Mesodermal cell (in vitro differentiated cells): ENCODE results near the gene LMF2. TPM values are rescaled to one million over a fixed set of nuclear protein-coding genes. Genes with fewer than 3 reads are reported as not detected.

Experiments
- H3K27ac ChIP-seq: 2 replicates; pipeline ENCODE4 v1.7.0; 2013; ENCODE audit warnings: mild to moderate bottlenecking, low read depth, low read length, moderate library complexity; ENCODE audit not compliant: severe bottlenecking
- H3K36me3 ChIP-seq: 2 replicates; pipeline ENCODE4 v1.7.1; 2013; ENCODE audit warnings: mild to moderate bottlenecking, low read length, moderate library complexity; ENCODE audit not compliant: control insufficient read depth, insufficient read depth
- H3K4me1 ChIP-seq: one replicate; pipeline ENCODE4 v1.7.1; 2013; ENCODE audit warnings: mild to moderate bottlenecking, low read length; ENCODE audit not compliant: insufficient read depth, control insufficient read depth, poor library complexity, severe bottlenecking
- H3K4me3 ChIP-seq: 2 replicates; pipeline ENCODE4 v1.7.0; 2013; ENCODE audit warnings: low read length, control low read depth, mild to moderate bottlenecking; ENCODE audit not compliant: insufficient read depth, poor library complexity, severe bottlenecking; ENCODE audit errors: extremely low read depth
- H3K9me3 ChIP-seq: 2 replicates; pipeline ENCODE4 v1.7.1; 2013; ENCODE audit warnings: mild to moderate bottlenecking, low read length, moderate library complexity; ENCODE audit not compliant: control insufficient read depth
- WGBS, 2 experiments: methylation state at CpG; one replicate each; pipeline ENCODE4 v1.1.5; 2013; ENCODE audit warnings: missing lambda C conversion rate in 2 of 2; ENCODE audit not compliant: insufficient coverage in 2 of 2; 5-methylcytosine and 5-hydroxymethylcytosine counted together
- polyA plus RNA-seq, 2 experiments: library from polyadenylated mRNA; stranded (reverse); fragments of 50-300 nt; gene quantifications; one replicate each; pipeline ENCODE4 v1.2.3, GENCODE V29; 2013

Gene LMF2, protein sequence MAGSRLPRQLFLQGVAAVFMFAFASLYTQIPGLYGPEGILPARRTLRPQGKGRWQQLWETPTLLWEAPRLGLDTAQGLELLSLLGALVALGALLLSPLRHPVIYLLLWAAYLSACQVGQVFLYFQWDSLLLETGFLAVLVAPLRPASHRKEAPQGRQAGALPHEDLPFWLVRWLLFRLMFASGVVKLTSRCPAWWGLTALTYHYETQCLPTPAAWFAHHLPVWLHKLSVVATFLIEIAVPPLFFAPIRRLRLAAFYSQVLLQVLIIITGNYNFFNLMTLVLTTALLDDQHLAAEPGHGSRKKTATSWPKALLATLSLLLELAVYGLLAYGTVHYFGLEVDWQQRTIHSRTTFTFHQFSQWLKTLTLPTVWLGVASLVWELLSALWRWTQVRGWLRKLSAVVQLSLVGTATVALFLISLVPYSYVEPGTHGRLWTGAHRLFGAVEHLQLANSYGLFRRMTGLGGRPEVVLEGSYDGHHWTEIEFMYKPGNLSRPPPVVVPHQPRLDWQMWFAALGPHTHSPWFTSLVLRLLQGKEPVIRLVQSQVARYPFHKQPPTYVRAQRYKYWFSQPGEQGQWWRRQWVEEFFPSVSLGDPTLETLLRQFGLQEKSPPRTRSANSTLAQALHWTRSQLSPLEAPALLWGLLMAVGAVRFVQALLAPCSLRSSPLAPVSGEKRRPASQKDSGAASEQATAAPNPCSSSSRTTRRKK
- polyA plus RNA-seq (2013, experiment 1 of 2): 59.7 TPM
- polyA plus RNA-seq (2013, experiment 2 of 2): 48.3 TPM

GRCh38 chr22:50507421-50507990, at the start of gene LMF2:
Gene LMF2, minus strand, starts transcription at chr22:50507702. Its CDS starts 27 bp downstream, at chr22:50507675.
- Histone ChIP-seq H3K36me3 (peaks cover 32% of the 10 kb centered on the region), H3K4me3 (peak within 1 kb of the TSS; percentile 82), H3K27ac (peak within 1 kb of the TSS; percentile 94), H3K4me1 (peaks cover 13% of the 10 kb centered on the region), H3K9me3 (no peaks in the 10 kb centered on the region)
- WGBS, 2 experiments: 0 to 1% methylated on average over 19 to 24 of the region's 62 CpGs

DNA sequence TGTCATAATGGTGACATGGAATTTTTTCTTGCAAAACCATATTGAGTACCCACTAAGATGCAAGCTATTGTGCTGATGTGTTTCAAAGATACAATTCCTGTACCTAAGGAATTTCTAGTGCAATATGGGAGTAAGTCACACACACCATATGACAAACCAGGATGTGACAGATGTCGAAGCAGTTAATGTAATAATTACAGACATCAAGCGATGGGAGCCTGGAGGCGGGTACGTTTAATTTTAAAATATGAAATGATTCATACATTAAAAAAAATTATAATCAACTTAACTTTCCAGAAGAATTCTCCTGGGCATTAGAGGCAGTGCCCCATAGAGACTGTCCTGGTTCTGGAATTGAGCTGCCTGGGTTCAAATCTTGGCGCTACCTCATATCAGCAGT, 49.2 kb upstream of the LMF2 start:
- Histone ChIP-seq H3K36me3 (no peaks in the 10 kb centered on the region), H3K9me3 (no peaks in the 10 kb centered on the region), H3K27ac (no peak overlapping the region), H3K4me3 (no peak overlapping the region), H3K4me1 (no peaks in the 10 kb centered on the region)
- WGBS, 2 experiments: no CpG with 5 or more reads among the region's 5 CpGs

DNA sequence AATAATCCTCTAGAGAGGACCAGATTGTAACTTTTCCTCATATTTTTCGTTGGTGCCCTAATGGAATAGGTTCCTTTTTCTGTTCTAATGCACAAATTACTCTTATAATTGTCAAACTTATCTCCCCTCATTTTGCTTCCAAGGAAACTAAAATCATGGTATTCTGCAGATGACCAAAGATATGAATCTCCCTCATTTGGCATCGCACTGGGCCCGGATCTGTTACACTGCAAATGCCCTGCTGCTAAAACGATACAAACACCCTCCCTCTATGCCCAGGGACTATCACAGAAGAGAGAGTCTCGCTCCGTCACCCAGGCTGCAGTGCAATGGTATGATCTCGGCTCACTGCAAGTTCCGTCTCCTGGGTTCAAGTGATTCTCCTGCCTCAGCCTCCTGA, 45.8 kb upstream of the LMF2 start:
- 86 to 87% methylated on average over 8 of the region's 8 CpGs for WGBS, 2 experiments
- no peak overlapping the region for H3K4me3 ChIP-seq
- no peaks in the 10 kb centered on the region for H3K36me3 ChIP-seq
- no peaks in the 10 kb centered on the region for H3K4me1 ChIP-seq
- H3K27ac ChIP-seq: no peak overlapping the region
- H3K9me3 ChIP-seq: no peaks in the 10 kb centered on the region

DNA sequence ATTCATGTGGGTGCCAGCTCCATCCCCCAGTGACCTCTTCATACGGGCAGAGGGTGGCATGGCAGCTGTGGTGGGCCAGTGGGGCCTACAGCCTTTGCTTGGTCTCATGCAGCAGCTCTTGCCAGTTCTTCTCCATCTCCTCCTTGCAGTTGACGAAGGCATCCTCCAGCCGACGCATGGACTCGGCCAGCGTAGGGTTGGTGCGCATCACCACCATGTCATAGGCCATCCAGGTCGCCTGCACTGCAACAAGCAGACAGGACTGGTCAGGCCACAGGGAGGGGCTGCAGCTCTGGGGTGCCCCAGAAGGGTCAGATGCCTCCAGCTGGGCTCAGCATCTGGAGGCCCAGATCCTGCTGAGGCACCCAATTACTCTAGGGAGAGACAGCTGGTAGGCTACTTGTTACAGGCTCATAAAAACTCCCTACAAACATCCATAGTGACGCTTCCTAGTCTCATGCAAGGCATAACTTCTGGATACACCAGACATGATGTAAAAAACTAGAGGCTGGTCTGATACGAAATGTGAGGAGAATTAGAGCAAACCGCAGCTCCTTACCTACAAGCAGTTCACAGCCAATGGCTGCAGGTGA, 43.8 kb upstream of the LMF2 start:
- Histone ChIP-seq H3K4me3 (no peak overlapping the region), H3K4me1 (no peaks in the 10 kb centered on the region), H3K9me3 (no peaks in the 10 kb centered on the region), H3K36me3 (no peaks in the 10 kb centered on the region), H3K27ac (no peak overlapping the region)
- WGBS, 2 experiments: 85 to 91% methylated on average over 10 to 11 of the region's 11 CpGs

DNA sequence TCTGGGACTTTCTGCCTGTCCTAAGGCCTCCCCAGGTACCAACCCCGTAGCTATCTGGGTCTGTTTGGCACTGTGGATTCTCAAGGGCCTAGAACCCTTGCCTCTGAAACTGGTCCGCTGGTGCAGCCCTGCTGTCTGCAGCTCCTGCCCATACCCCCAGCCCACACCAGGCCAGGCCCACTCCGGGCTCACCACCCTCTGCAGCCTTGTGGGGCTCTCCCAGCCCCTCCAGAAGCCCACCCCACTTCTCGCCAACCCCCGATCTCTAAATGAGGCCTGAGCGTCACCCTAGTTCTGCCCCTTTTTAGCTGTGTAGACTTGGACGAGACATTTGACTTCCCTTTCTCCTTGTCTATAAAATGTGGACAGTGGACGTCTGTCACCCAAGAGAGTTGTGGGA, 42.9 kb upstream of the LMF2 start:
- Histone ChIP-seq H3K9me3 (no peaks in the 10 kb centered on the region), H3K36me3 (no peaks in the 10 kb centered on the region), H3K27ac (no peak overlapping the region), H3K4me3 (no peak overlapping the region), H3K4me1 (peaks cover under 1% of the 10 kb centered on the region)
- 88 to 89% methylated on average over 6 to 8 of the region's 8 CpGs for WGBS, 2 experiments

- 93 to 97% methylated on average over 56 to 66 of the region's 68 CpGs for WGBS, 2 experiments
- H3K4me3 ChIP-seq: no peak overlapping the region
- no peaks in the 10 kb centered on the region for H3K9me3 ChIP-seq
- H3K4me1 ChIP-seq: peaks cover 5% of the 10 kb centered on the region
- H3K36me3 ChIP-seq: no peaks in the 10 kb centered on the region
- H3K27ac ChIP-seq: no peak overlapping the region
These were observed 41.7 kb upstream of the LMF2 start for GRCh38 chr22:50548921-50549790.

GRCh38 chr22:50548040-50548920, 40.8 kb upstream of the LMF2 start:
- H3K9me3 ChIP-seq: no peaks in the 10 kb centered on the region
- H3K4me1 ChIP-seq: peaks cover 5% of the 10 kb centered on the region
- H3K36me3 ChIP-seq: no peaks in the 10 kb centered on the region
- H3K27ac ChIP-seq: no peak overlapping the region
- WGBS, 2 experiments: 93 to 96% methylated on average over 27 to 46 of the region's 56 CpGs
- no peak overlapping the region for H3K4me3 ChIP-seq

GRCh38 chr22:50547263-50547985, 39.9 kb upstream of the LMF2 start:
- no peaks in the 10 kb centered on the region for H3K9me3 ChIP-seq
- no peaks in the 10 kb centered on the region for H3K36me3 ChIP-seq
- H3K4me3 ChIP-seq: no peak overlapping the region
- H3K4me1 ChIP-seq: peaks cover 5% of the 10 kb centered on the region
- WGBS, 2 experiments: 92 to 95% methylated on average over 28 to 34 of the region's 35 CpGs
- H3K27ac ChIP-seq: no peak overlapping the region
